BE2C (cell line): ENCODE measurements around the gene GPX5.
"Not testable (repeated sequence)": the region's sequence is repeated elsewhere in the genome, so short reads cannot be mapped to it uniquely, and the experiment has no call there.

ENCODE experiments used
- DNase-seq: peaks from one replicate; pipeline ENCODE4 v3.0.0-alpha.2; 2020
- H3K27me3 ChIP-seq: fragments of 250-450 bp; sonication (Bioruptor Pico); 2 replicates; pipeline ENCODE4 v1.5.1; 2020; ENCODE audit warnings: mild to moderate bottlenecking
- H3K36me3 ChIP-seq: fragments of 250-450 bp; sonication (Bioruptor Pico); 2 replicates; pipeline ENCODE4 v1.5.1; 2020; ENCODE audit warnings: mild to moderate bottlenecking
- H3K4me1 ChIP-seq: fragments of 250-450 bp; sonication (Bioruptor Pico); 2 replicates; pipeline ENCODE4 v1.5.1; 2020
- H3K4me3 ChIP-seq: 2 replicates; pipeline ENCODE4 v1.5.1; 2011; ENCODE audit warnings: low read depth, low read length
- H3K9me3 ChIP-seq: fragments of 250-450 bp; sonication (Bioruptor Pico); 2 replicates; pipeline ENCODE4 v1.5.1; 2020
- TF ChIP-seq, protein P1 (sequence below): IDR thresholded peaks from 2 replicates; pipeline ENCODE4 v1.5.1; 2012; ENCODE audit warnings: mild to moderate bottlenecking, low read depth, low read length

GPX5 gene

DNA sequence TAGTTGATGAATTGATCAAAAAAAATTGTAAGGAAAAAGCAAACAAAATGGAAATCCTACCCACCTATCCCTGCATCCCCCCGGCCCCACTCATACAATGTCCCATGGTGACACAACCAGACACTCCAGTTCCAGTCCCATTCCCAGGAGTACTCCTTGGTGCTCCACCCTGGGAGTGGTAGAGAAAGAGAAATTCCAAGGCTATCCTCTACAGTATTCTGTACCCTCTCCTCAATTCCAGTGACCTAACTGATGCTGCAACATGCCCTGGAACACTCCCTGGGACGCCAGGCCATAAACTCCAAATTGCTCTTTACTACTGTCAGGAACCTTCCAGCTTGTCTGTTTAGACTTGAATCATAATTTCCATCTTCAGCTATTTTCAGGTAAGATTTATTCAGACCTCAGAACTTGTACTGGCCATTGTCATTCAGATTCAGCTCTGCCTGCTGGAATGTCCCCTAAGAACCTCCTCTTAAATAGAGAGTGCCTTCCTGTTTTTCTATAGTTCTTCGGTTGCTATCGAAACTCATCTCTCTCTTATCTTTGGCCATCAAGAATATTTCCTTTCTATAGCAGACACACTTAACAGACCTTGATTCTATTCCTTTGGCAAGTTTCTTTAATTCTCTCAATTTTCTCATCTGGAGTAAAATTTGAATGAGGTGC is 18.7 kb upstream of the GPX5 start:
- H3K36me3 ChIP-seq = no peaks in the 10 kb centered on the region
- no peak for DNase-seq
- no peak overlapping the region for H3K4me3 ChIP-seq
- peaks cover 22% of the 10 kb centered on the region for H3K27me3 ChIP-seq
- no peaks in the 10 kb centered on the region for H3K9me3 ChIP-seq
- H3K4me1 ChIP-seq = no peaks in the 10 kb centered on the region
- TF ChIP-seq, protein P1, sequence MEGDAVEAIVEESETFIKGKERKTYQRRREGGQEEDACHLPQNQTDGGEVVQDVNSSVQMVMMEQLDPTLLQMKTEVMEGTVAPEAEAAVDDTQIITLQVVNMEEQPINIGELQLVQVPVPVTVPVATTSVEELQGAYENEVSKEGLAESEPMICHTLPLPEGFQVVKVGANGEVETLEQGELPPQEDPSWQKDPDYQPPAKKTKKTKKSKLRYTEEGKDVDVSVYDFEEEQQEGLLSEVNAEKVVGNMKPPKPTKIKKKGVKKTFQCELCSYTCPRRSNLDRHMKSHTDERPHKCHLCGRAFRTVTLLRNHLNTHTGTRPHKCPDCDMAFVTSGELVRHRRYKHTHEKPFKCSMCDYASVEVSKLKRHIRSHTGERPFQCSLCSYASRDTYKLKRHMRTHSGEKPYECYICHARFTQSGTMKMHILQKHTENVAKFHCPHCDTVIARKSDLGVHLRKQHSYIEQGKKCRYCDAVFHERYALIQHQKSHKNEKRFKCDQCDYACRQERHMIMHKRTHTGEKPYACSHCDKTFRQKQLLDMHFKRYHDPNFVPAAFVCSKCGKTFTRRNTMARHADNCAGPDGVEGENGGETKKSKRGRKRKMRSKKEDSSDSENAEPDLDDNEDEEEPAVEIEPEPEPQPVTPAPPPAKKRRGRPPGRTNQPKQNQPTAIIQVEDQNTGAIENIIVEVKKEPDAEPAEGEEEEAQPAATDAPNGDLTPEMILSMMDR = no peak

DNA sequence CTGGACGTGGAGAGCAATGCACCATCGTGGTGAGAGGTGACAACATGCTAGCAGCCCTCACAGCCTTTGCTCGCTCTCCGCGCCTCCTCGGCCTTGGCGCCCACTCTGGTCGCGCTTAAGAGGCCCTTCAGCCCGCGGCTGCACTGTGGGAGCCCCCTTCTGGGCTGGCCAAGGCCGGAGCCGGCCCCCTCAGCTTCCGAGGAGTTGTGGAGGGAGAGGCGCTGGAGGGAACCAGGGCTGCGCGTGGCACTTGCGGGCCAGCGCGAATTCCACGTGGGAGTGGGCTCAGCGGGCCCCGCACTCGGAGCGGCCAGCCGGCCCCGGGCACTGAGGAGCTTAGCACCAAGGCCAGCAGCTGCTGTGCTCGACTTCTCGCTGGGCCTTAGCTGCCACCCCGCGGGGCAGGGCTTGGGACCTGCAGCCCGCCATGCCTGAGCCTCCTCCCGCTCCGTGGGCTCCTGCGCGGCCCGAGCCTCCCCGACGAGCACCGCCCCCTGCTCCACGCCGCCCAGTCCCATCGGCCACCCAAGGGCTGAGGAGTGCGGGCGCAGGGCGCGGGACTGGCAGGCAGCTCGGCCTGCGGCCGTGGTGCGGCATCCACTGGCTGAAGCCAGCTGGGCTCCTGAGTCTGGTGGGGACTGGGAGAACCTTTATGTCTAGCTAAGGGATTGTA is 13.9 kb upstream of the GPX5 start:
- H3K36me3 ChIP-seq = no peaks in the 10 kb centered on the region
- H3K9me3 ChIP-seq = no peaks in the 10 kb centered on the region
- DNase-seq = no peak
- TF ChIP-seq, protein P1 = no peak
- no peak overlapping the region for H3K4me3 ChIP-seq
- H3K4me1 ChIP-seq = no peaks in the 10 kb centered on the region
- H3K27me3 ChIP-seq = peaks cover 13% of the 10 kb centered on the region

DNA sequence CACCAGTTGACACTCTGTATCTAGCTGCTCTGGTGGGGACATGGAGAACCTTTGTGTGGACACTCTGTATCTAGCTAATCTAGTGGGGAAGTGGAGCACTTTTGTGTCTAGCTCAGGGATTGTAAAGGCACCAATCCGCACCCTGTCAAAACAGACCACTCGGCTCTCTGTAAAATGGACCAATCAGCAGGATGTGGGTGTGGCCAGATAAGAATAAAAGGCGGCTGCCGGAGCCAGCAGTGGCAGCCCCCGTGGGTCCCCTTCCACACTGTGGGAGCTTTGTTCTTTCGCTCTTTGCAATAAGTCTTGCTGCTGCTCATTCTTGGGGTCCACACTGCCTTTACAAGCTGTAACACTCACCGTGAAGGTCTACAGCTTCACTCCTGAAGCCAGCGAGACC is 13.3 kb upstream of the GPX5 start:
- not testable (repeated sequence) for H3K36me3 ChIP-seq, H3K4me3 ChIP-seq, DNase-seq, H3K4me1 ChIP-seq, H3K9me3 ChIP-seq
- peaks cover 15% of the 10 kb centered on the region for H3K27me3 ChIP-seq

DNA sequence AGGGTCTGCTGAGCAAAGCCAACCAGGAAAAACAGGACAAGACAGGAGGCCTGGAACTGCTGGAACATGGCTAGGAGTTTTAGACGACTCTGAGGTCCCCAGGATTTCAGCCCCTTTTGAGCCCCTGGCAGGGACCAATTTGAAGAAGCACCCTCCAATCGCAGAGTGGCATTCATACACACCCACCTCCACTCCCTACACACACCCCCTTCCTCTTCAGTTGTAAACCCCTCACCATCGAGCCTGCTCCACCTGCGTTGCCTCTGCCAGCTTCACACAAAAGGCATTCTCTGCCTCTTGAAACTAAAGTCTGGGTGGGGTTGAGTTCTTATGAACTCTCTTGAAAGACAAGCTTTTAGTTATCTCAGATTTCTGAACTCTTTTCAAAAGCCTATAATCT is 10.0 kb upstream of the GPX5 start, which contains the start of gene GPX6:
Gene GPX6 (minus strand): TSS at position 118 of the 400 bp plus-strand sequence. CDS start 50 bp downstream, at position 68.
- Histone ChIP-seq H3K27me3 (peaks cover 24% of the 10 kb centered on the region), H3K36me3 (no peaks in the 10 kb centered on the region), H3K4me1 (no peaks in the 10 kb centered on the region), H3K9me3 (no peaks in the 10 kb centered on the region), H3K4me3 (no peak within 1 kb of the TSS)
- TF ChIP-seq, protein P1 = no peak
- no peak for DNase-seq

DNA sequence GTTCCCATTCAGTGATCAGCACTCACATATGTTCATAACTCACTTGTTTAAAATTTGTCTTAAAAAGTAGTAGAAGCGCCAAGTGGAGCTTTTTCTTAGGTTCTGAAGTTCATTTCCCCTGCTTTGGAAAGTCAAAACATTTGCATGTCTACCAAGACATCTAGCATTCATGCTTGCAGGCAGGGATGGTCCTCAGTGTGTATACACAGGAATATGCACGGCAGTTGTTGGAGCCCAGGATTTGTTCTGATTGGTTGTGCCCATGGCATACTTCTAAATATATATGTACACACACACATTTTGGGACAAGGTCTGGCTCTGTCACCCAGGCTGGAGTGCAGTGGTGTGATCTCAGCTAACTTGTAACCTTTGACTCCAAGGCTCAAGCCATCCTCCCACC is 7.7 kb upstream of the GPX5 start:
- H3K36me3 ChIP-seq = no peaks in the 10 kb centered on the region
- H3K9me3 ChIP-seq = no peaks in the 10 kb centered on the region
- TF ChIP-seq, protein P1 = no peak
- no peaks in the 10 kb centered on the region for H3K4me1 ChIP-seq
- peaks cover 27% of the 10 kb centered on the region for H3K27me3 ChIP-seq
- DNase-seq = no peak
- H3K4me3 ChIP-seq = no peak overlapping the region

DNA sequence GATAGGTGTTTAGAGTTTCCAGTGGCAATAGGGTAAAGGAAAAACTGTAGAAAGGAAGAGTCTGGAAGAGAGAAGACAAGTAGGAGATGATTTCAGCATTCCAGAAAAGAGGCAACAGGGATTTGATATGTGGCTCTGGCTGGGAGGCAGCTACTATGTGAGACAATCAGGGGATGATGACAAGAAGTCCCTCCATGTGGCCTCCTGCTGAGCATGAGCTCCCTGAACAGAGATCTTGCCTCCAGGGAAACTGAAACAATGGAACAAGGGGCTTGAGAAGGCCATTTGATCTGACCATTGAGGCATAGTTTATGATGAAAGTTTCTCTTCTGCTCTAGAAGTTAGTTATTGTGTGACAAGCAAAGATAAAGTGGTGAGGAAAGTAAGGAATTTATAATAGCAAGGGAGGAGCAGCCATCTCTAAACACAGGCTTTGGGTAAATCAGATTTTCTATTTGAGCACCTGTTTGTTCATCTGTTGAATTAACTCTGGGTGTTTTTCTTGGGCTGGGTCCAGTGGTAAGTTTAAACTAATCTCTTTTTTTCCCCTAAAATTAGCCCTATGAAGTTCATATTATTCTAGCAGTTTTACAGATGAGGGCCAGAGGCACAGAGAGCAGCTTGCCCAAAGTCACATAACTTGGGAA is 3.0 kb upstream of the GPX5 start:
- TF ChIP-seq, protein P1 = no peak
- peaks cover 22% of the 10 kb centered on the region for H3K27me3 ChIP-seq
- DNase-seq = no peak
- H3K9me3 ChIP-seq = no peaks in the 10 kb centered on the region
- no peaks in the 10 kb centered on the region for H3K4me1 ChIP-seq
- H3K36me3 ChIP-seq = no peaks in the 10 kb centered on the region
- H3K4me3 ChIP-seq = no peak overlapping the region
